ENCODE results near the gene STYXL1.

STYXL1 gene

DNA sequence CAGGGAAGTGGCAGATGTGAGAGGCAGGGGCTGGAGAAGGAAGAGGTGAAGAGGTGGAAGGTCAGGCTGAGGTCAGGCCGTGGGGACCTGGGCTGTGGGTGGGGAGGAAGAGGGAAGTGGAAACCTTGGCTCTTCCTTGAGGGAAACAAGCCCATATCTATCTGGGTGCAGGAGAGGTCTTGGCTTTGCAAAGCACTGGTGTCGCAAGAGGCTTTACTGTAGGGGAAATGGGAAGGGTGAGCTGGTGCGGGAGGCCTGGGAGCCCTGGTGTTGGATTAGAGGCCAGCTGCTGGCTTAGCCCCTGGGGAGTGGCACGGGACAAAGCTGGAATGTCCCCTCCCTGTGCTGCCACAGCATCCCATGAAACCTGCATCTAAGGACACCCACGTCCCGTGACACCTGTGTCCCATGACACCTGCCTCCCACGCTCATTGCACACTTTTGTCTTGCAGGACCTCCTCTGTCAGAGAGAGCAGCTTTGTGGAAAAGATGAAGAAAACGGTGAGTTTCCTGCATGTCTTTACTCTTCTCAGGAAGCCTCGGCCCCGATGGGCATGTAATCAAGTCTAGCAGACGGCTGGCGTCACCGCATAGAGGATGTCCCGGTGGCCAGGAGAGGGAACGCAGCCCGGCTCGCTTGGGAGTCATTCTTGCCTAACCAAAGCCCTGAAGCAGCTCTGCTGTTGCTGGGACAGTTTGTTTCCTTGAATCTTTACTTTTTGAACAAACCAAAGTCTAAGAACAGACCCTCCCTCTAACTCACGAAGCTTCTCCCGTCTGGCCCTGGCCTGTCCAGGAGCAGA is 75.6 kb downstream of the STYXL1 start:
- DNase-seq: no peak

DNA sequence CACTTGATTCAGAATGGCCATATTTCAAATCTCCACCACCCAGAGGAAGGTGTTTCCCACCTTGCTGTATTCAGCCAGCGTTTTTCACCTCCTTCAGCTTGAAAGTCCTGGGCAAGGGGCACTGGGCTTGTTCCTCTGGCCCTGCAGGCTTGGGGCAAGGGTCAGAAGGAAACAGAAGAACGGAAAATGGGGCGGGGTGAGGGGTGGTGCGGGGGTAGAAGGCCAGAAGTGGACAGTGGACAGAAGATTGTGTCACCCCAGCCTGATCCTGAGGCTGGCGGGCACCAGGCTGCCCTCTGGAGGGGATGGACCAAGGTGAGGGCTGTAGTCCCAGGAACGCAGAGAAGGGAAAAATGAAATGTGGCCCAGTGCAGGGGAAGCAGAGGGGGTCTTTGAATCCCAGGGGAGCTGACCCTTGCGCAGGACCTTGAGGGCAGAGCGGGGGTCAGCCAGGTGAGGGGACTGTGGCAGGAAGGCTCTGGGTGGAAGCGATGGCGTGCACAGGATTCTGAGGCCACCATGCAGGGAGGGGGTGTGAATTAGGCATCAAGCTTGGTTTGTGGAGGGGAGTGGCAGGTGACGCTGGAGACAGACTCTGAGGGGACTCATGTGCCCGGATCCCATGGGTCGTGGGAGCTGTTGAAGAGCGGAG is 76.4 kb downstream of the STYXL1 start:
- no peak for DNase-seq

DNA sequence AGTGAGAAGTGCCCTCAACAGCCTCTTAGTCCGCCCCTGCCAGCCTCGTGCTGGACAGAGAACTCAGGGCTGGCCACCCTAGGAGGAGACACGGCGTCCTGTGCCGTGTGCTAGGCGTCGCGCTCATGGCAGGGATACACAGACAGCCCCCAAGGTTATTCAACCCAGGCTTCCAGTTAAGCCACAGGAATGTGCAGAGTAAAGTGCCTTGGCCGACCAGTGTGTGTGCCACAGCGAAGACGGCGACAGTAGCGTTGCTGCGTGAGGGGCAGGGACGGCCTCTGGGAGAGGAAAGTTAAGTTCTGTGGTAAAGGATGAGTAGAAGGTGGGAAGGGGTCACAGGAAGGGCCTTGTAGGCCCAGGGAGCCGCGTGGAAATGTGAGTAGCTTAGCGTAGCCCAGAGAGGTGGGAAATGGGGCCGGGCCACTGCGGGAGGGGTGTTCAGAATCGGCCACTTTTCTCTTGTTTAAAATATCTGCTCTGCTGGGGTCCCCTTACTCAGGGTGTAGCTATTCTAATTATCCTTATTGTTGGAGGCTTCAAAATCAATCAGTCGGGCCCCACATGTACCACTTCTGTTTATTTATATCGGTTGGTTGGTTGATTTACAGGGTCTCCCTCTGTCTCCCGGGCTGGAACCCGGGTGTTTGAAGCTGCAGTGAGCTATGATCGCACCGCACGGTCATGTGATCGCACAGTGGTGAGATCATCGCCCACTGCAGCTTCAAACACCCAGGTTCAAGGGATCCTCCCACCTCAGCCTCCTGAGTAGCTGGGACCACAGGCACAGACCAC is 77.9 kb downstream of the STYXL1 start:
- DNase-seq: no peak

DNA sequence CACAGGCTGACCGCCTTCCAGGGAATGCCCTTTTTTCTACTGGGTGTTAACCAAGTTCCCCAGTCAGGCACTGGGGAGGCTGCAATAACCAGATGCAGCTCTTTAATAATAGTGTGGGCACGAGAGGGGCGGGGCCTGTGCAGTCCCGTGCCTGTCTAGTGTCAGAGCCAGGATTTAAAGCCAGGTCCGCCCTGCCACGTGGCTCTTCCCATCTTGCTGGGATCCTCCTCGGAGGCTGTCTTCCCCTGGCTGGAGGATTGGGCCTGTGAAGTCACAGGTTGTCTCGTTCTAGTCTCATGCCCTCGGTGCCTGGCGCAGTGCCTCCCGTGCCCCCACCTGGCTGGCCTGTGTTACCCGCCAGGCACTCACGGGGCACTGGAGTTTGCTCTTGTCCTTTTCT is 78.6 kb downstream of the STYXL1 start:
- no peak for DNase-seq

DNA sequence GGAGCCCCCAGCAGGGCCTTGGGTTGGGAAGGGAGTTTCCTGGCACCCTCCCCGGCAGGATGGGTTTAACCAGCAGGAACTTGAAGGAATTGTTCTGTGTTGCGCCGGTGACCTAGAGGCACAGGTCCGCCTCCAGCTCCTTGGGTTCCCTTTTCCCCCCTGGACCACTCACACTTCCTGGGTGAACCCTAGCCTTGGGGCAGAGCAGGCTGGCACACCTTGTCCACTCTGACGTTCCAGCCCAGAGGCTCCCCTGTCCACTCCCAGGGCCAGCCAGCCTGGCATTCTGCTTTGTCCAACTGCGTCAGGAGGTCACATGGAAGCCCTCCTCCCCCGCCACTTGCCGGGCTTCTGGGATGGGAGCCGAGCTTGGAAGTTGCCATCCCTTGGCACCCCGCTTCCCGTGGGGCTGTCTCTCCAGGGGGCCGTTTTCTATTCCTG is 79.2 kb downstream of the STYXL1 start:
- DNase-seq: no peak

DNA sequence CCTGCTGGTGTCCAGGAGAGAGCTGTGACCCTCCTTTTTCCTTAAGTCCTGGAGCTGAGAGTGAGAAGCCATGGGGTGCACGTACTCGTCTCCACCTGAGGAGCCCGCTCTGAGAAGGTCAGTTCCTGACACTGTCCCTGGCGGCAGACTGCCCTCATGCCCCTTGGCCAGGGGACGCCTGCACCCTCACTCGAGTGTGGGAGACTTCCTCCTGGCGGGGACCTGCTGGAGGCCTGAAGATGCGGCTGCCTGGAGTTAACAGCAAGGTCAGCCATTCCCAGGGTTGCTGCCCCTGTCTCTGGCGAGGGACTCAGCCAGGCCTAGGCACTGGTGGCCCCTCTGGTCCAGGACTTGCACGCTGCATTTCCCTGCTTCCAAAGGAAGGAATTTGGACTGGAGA is 79.8 kb downstream of the STYXL1 start:
- DNase-seq: no peak

DNA sequence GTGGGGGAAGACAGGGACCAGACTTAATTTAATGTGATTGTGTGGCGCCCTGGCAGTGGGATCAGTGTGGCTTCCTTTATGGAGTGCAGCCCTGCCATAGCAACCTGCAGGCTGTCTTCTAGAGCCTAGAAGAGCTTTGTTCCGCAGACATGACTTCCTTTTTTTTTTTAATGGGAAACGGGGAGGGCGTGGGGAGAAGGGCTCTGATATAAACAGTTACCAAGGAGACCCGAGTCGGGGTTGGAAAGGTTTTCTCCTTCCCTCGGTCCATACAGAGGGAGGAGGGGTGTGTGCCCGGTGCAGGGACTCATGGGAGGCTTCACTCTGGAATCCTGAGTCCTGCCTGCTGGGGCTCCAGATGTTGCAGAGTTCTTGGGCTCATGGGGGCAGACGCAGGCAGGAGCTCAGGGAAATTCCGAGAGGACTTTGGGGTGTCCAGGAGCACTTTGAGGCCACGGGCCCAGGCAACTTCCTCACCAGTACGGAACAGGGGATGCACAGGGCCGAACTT is 80.3 kb downstream of the STYXL1 start:
- DNase-seq: peak; percentile 33

DNA sequence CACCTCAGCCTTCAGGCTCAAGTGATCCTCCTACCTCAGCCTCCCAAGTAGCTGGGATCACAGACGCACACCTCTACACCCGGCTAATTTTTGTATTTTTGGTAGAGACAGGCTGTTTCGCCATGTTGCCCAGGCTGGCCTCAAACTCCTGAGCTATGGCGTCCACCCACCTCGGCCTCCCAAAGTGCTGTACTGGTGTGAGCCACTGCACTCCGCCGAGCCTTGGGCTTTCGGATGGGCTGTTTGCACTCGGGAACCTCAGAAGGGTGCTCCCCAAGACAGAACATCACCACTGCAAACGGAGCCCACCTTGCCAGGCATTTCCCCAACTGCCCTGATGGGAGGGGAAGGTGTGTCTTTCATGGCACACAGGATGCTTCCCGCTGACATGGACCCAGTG is 80.7 kb downstream of the STYXL1 start:
- no peak for DNase-seq

DNA sequence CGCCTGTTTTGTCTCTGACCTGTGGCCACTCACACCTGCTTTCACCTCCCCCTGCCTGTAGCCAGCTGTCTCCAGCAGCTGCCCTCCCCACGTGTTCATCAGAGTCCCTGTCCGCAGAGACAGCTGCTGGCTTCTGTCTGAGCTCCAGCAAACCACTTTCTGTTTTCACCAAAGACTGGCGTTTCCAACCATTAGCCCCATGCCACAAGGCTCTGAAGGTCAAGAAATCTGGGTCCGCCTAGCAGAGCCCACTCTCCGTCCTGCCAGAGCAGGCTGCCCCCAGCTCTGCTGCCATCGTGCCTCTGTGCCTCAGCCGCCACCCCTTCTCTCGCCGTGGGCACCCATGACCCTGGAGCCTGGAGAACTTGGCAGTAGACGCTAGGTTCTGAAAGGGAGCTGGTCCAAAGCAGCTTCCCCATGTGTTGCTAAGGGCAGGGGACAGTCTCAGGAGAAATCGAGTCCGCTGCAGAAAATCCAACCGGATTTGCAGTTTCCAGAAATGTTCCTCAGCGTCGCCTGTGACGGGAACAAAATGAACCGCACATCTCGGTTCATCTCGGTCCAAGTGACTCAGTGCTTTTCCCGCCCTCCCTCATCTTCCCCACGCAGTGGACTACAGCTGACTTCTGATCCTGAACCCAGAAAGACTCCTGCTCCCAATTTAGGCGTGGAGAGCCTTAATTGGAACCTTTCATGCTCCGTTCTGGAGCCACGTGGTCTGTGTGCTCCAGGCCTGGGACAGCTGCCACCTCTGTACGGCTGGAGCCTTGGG is 81.4 kb downstream of the STYXL1 start:
- peak; percentile 22 for DNase-seq

DNA sequence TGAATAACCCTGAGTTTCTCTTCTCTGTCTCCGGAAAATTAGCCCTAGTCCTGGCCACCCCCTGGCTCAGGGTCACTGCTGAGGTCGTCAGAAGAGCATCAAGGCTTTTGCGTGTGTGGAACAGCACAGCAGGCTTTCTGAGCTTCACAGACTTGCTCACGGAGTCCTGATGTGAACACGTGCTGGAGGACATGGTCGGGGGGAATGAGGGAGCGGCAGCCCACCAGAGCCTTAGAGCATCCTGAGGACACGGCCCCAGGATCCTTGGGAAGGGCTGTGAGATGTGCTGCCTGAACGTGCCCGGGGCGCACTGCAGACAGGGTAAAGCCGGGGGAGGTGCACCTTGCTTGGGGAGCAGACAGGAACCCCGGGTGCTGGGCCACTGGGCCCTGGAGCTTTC is 82.2 kb downstream of the STYXL1 start:
- DNase-seq: no peak

DNA sequence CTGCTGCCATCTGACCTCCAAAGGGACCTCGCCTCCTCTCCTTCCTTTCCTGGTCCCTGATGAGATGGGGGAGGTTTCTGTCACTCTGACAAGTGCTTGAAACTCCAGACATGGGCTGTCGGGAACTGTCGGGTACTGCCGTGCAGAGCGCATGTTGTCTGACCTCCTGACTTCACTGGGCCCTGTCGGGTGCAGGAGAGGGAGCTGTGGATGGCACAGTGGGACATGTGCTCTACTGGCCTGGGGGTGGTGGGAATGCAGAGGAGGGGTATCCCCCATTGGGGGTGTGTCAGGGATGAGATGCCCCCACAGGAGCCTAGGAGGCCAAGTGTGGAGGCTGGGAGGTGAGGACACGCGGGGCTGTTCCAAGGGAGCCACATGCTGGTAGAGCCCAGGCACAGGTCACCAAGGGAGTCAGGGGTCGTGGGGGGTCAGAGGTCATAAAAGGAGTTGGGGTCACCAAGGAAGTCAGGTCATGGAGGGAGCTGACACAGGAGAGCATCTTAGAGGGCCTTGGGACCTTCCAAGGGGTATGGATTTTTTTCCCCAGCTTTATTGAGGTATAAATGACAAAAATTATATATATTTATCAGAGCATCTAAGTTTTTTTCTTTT is 84.3 kb downstream of the STYXL1 start:
- DNase-seq: no peak

DNA sequence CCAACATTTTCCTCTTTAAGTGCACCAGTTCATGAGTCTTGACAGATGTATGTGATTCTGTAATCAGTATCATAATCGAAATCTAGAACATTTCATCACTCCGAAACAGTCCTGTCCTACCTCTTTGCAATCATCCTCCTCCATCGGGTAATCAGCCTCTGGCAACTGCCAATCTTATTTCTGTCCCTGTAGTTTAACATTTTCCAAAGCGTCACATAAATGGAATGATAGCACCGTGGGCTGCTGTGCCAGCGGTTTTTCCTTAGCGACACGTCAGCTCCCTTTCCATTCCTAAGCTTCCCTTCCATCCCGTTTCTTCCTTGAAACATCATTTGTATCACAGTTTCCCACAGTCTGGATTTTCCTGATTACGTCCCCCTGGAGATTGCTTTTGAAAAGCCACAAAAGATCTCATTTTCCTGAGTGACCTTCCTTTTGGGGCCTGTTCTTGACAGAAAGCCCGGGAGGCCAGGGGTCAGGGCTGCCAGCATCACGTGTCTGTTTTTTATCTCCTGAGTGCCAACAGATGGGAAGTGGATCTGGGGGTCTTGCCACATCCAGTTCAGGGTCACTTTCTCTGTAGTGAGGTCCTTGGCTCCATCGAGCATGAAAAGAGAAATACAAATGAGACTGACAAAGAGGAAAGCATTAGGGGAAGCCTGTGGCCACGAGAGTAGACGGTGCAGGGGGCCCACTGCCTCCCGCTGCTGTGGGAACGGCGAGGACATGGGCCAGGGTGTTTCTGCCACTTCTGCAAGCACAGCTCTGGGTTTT is 85.0 kb downstream of the STYXL1 start:
- no peak for DNase-seq

DNA sequence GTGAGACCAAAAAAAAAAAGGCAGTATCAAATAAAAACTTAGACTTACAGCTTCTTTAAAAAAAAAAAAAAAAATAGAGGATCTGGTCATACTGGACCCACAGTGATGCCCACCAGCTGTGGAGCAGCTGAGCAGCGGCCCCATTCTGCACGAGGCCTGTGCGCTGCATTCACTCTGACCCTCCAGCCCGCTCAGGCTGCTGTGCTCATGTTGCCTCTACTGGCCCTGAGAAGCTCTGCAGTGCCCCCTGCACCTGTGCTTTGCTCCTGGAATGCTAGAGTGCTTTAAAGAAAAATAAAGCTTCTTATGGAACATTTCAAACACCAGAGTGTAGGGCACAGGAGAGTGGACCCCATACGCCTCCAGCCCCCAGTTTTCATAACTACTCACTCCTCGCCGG is 86.6 kb downstream of the STYXL1 start:
- DNase-seq: no peak

DNA sequence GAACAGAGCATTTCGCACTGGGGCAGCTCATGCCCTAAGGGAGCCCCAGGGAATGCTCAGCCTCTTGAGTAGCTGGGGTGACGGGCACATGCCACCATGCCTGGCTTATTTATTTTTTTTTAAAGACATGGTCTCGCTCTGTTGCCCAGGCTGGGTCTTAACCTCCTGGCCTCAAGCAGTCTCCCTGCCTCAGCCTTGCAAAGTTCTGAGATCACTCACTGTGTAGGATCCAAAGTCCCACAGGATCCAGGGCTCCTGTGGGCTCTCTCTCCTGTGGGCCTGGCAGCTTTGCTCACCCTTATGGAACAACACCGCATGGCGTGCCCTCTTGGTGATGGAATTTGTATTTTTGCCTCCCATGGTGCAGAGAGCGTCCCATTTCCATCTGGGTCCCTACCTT is 87.4 kb downstream of the STYXL1 start:
- DNase-seq: no peak

DNA sequence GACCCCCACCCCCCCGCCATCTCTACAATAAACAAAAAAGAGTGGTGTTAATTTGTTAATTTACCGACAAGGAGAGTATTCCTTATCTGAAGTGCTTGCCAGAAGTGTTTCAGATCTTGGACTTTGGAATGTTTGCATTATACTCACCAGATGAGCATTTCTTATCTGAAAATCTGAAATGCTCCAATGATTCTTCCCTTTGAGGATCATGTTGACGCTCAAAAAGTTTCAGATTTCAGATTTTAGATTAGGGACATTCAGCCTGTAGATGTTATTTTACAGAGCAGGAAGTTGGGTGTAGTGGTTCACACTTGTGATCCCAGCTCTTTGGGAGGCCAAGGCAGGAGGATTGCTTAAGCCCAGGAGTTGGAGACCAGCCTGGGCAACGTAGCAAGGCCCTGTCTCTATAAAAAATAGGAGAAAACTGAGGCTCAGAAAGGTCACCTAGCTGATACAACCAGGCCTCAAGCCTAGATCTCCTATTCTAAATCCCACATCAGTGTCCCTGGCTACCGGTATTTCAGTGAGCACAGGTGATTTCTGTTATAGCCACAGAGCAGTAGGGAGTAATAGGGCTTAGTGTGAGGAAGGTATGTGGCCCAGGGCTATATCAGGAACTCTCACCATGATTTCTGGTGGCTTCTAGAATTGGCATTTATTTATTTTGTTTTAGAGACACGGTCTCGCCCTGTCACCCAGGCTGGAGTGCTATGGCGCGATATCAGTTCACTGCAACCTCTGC is 88.8 kb downstream of the STYXL1 start:
- no peak for DNase-seq

DNA sequence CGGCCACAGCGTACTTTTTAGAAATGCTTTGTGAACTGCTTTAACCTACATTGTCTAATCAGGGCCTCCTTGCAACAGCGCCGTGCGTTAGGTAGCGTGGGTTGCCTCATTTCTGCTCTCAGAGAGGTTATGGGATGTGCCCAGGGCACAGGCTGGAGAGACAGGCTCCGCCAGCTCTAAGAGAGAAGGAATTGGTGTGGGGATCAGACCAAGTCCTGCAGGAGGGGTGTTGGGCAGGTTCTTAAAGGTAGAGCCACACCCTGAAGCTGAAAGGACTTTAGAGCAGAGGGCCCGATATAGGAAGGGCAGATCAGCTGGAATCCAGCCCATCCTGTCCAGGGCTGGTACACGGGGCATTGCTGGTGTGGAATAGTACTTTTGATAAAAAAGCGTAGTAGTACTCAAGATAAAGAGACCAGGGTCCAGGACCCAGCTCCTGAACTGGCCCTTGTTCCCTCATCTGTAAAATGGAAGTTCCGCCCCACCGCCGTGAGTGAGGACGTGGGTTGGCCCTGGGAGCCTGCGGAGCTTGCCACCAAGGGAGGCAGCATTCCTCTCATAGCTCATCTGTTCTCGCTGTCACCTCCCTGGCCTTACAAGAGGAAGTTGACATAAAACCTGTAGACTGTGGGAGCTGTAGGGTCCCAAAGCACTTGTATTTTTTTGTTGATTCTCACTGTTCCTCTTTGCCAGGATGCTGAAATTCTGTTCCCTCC is 90.6 kb downstream of the STYXL1 start:
- DNase-seq: no peak

DNA sequence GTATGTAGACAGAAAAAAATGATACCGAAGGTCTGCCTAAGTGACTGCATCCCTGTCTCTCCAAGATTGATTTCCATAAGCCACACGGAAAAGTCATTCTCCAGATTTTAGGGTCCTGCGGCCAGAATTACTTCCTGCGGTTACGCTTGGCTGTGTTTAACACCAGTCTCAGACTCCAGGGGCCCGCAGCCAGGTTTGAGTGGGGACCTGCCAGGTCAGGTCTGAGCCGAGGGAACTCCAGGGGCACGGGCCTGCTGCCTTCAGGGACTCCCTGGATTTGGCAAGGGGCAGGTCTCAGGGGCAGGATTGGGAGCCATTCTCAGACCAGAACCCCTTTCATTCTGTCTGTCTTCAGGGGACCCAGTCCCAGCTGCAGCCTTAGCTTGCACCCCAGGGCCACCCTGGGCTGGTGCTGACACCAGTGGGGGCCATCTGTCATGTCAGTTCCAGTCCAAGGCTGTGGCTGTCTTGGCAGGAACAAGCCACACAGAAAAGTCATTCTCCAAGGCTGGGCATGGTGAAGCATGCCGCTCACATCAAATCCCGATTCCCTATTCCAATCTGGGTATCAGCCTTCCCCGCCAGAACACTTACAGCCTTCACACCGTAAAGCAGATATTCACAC is 92.4 kb downstream of the STYXL1 start:
- DNase-seq: no peak

DNA sequence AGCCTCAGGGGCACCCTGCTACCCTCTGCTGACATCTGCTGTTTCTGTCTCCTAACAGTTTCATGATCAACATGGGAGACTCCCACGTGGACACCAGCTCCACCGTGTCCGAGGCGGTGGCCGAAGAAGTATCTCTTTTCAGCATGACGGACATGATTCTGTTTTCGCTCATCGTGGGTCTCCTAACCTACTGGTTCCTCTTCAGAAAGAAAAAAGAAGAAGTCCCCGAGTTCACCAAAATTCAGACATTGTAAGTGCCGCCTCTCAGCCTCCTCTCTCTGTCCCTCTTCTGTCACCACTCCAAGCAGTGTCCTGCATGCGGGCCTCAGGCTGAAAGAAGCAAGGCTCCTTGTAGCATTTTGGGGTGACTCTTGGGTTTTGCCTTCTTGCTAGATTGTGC is 93.9 kb downstream of the STYXL1 start:
- no peak for DNase-seq

DNA sequence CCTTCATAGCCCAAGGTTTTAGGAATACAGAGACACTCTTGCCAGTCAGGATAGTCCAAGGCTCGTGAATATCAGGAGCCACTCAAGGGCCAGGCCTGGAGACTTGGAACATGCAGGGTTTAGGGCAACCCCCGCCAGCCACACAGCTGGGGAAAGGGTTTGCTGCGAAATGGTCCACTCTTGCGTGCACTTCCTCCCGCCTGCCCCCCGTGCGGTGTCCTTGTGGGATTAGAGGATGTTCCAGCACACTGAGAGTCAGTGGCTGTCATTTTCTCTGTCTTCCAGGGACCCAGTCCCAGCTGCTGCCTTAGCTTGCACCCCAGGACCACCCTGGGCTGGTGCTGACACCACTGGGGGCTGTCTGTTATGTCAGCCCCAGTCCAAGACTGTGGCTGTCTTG is 94.4 kb downstream of the STYXL1 start:
- DNase-seq: no peak

DNA sequence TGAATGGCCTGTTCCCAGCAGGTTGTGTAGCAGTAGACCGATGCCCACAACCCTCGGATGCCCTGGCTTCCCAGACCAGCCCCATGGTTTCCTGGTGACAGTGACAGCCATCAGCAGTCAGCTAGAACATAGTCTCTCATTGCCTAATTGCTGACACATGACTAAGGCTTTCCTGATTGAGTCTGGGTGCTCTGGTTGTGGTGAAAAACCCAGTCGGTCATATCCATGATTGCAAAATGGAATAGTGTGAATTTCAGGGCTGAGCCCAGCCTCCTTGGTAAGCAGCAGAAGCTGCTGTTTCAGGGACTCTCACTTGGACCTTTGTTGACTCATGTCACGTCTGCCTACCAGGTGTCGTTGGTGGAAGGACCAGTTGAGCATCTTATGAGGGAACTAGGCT is 96.3 kb downstream of the STYXL1 start:
- DNase-seq: no peak
